Prostate gland (tissue), 2 donors: ENCODE results near the gene RABIF. TPM values are rescaled to one million over a fixed set of nuclear protein-coding genes. Genes with fewer than 3 reads are reported as not detected.

Experiments used
- DNase-seq: peaks from one replicate; pipeline ENCODE4 v3.0.0-alpha.2; 2019; ENCODE audit warnings: low spot score
- H3K27ac ChIP-seq, 2 donors: fragments of 200-600 bp; sonication (generic); 2 replicates each; pipeline ENCODE4 v1.5.1; 2017 to 2019
- H3K27me3 ChIP-seq: fragments of 200-600 bp; sonication (generic); replicated peaks from 2 replicates; pipeline ENCODE4 v1.5.1; 2019; ENCODE audit not compliant: insufficient read depth
- H3K36me3 ChIP-seq, 2 donors: fragments of 200-600 bp; sonication (generic); 1 replicate in 1 of 2; 2 replicates in 1 of 2; pipeline versions ENCODE4 v1.5.1 to v1.8.1; 2017 to 2019
- H3K4me1 ChIP-seq: fragments of 200-600 bp; sonication (generic); replicated peaks from 2 replicates; pipeline ENCODE4 v1.5.1; 2019
- H3K4me3 ChIP-seq, 2 donors: fragments of 200-600 bp; sonication (generic); 2 replicates each; pipeline ENCODE4 v1.5.1; 2017 to 2019
- H3K9me3 ChIP-seq: fragments of 200-600 bp; sonication (generic); 2 replicates; pipeline ENCODE4 v1.5.1; 2017
- CTCF ChIP-seq, 4 experiments: fragments of 200-600 bp in 2 of 4; fragments of 450-650 bp in 2 of 4; sonication (generic) in 2 of 4; IDR thresholded peaks; 1 replicate in 3 of 4; 2 replicates in 1 of 4; pipeline ENCODE4 v1.5.1; 2016 to 2019; ENCODE audit warnings: antibody characterized with exemption in 4 of 4, mild to moderate bottlenecking in 2 of 4, moderate library complexity in 2 of 4
- POLR2A ChIP-seq: fragments of 450-650 bp; IDR thresholded peaks from one replicate; pipeline ENCODE4 v1.6.1; 2016; ENCODE audit warnings: antibody characterized with exemption, mild to moderate bottlenecking
- POLR2AphosphoS5 ChIP-seq: sonication (generic); formaldehyde crosslinking; IDR thresholded peaks from one replicate; pipeline ENCODE4 v1.6.1; 2017; ENCODE audit warnings: antibody characterized with exemption
- WGBS: methylation state at CpG from one replicate; pipeline ENCODE4 v1.1.5; 2018; 5-methylcytosine and 5-hydroxymethylcytosine counted together
- intact Hi-C: fragments of 100-400 bp; cut with DNase I; formaldehyde crosslinking; loops from one replicate; pipeline ENCODE4 v1.14.2; 2022
- total RNA-seq, 2 donors: library from RNA; depleted of rRNA; stranded (reverse); fragments of >200 nt; gene quantifications; one replicate each; pipeline ENCODE4 v1.1.0, GENCODE V29; 2016

The RABIF gene
- total RNA-seq, 2 donors from 2014 or later, result 6.6 to 14.5 TPM

- Histone ChIP-seq H3K9me3 (no peaks in the 10 kb centered on the region), H3K4me1 (no peaks in the 10 kb centered on the region), H3K36me3 (no peaks in the 10 kb centered on the region), H3K4me3 (no peak overlapping the region), H3K27ac (no peak overlapping the region), H3K27me3 (no peaks in the 10 kb centered on the region)
- TF ChIP-seq CTCF (IDR thresholded peaks at IDR 0.05), result no peak
- TF ChIP-seq POLR2AphosphoS5, result no peak
- TF ChIP-seq POLR2A, result no peak
- intact Hi-C loops, result no loop called here
- WGBS, result 88% methylated on average over 2 of the region's 2 CpGs
- no peak for DNase-seq
These were observed 43.5 kb upstream of the RABIF start for GRCh38 chr1:202932476-202932875.

GRCh38 chr1:202926581-202927491 is 37.9 kb upstream of the RABIF start, which contains the start of gene KLHL12:
Gene KLHL12, minus strand, starts transcription at chr1:202927234. Its CDS starts 2,072 bp downstream, at chr1:202925162.
- intact Hi-C loops, result loop anchor here (5.0 kb wide), 1 partner anchor 80 kb away; the partner anchor contains the start of gene TMEM183A
- H3K4me1 ChIP-seq, result no peaks in the 10 kb centered on the region
- peak within 1 kb of the TSS; percentile 91 to 97 for H3K27ac ChIP-seq
- no peaks in the 10 kb centered on the region for H3K36me3 ChIP-seq
- H3K27me3 ChIP-seq, result no peaks in the 10 kb centered on the region
- peak; percentile 96 for DNase-seq
- peak within 1 kb of the TSS; percentile 52 to 93 for H3K4me3 ChIP-seq
- under 1% methylated on average over 52 of the region's 57 CpGs for WGBS
- TF ChIP-seq POLR2AphosphoS5 (peak; percentile 95), POLR2A (peak; percentile 87), CTCF (IDR thresholded peaks at IDR 0.05) (peak; percentile 25 to 75 (median 57))
- no peaks in the 10 kb centered on the region for H3K9me3 ChIP-seq

GRCh38 chr1:202923533-202923932 is 34.6 kb upstream of the RABIF start:
- Histone ChIP-seq H3K36me3 (no peaks in the 10 kb centered on the region), H3K27me3 (no peaks in the 10 kb centered on the region), H3K4me3 (no peak overlapping the region), H3K4me1 (no peaks in the 10 kb centered on the region), H3K9me3 (no peaks in the 10 kb centered on the region), H3K27ac (no peak overlapping the region)
- 93% methylated on average over 3 of the region's 3 CpGs for WGBS
- TF ChIP-seq POLR2AphosphoS5 (no peak), CTCF (IDR thresholded peaks at IDR 0.05) (no peak), POLR2A (no peak)
- intact Hi-C loops, result no loop called here
- no peak for DNase-seq

- peak; percentile 49 for DNase-seq
- no peak overlapping the region for H3K4me3 ChIP-seq
- peak overlapping the region in 1 of 2 donors; percentile 56 for H3K27ac ChIP-seq
- no peaks in the 10 kb centered on the region for H3K4me1 ChIP-seq
- TF ChIP-seq CTCF (IDR thresholded peaks at IDR 0.05), result no peak
- TF ChIP-seq POLR2AphosphoS5, result peak; percentile 83
- no peak for TF ChIP-seq POLR2A
- H3K9me3 ChIP-seq, result no peaks in the 10 kb centered on the region
- intact Hi-C loops, result no loop called here
- no peaks in the 10 kb centered on the region for H3K27me3 ChIP-seq
- no peaks in the 10 kb centered on the region for H3K36me3 ChIP-seq
These were observed 30.7 kb upstream of the RABIF start for GRCh38 chr1:202919615-202920014.
